Endothelial cell of umbilical vein (primary cell): ENCODE results near the gene ZIC2. TPM values are rescaled to one million over a fixed set of nuclear protein-coding genes. Genes with fewer than 3 reads are reported as not detected.

Source experiments
- BruUV-seq: library from RNA; stranded (reverse); fragments of 400-500 nt; replicated peaks from 2 replicates; lab custom pipeline; 2021; lab: Mats Ljungman, UMichigan
- CTCF ChIA-PET: fragments of 300-600, 350-600 bp; sonication (Branson Sonifier 250); formaldehyde crosslinking; loops from one replicate; lab custom pipeline; 2021; ENCODE audit warnings: antibody characterized with exemption, inconsistent platforms; lab: Charles Lee
- POLR2A ChIA-PET: fragments of 300-600, 350-600 bp; sonication (Branson Sonifier 250); formaldehyde crosslinking; loops from one replicate; lab custom pipeline; 2021; ENCODE audit warnings: antibody characterized with exemption, inconsistent platforms; lab: Charles Lee
- DNase-seq: peaks from one replicate; pipeline ENCODE4 v3.0.0-alpha.2; 2011; ENCODE audit warnings: low read depth, low spot score
- FAIRE-seq: peaks from 2 replicates; lab custom pipeline; 2011; peaks lifted over from hg19 to GRCh38; lab: Jason Lieb, UNC
- H2AFZ ChIP-seq: 2 replicates; pipeline ENCODE4 v1.6.0; 2012; ENCODE audit warnings: low read depth, low read length, control low read depth, inconsistent platforms
- H3K27ac ChIP-seq: 2 replicates; pipeline ENCODE4 v1.5.1; 2011; ENCODE audit warnings: low read depth, mild to moderate bottlenecking, control low read depth, low read length, moderate library complexity; ENCODE audit not compliant: insufficient read depth
- H3K27me3 ChIP-seq, 2 experiments: 2 replicates each; pipeline versions ENCODE4 v1.6.0 to v1.6.1; 2011; ENCODE audit warnings: low read length in 2 of 2, mixed read lengths in 1 of 2; ENCODE audit not compliant: control insufficient read depth in 2 of 2, insufficient read depth in 2 of 2
- H3K36me3 ChIP-seq, 2 experiments: 2 replicates in 1 of 2; 3 replicates in 1 of 2; pipeline ENCODE4 v1.5.1; 2011; ENCODE audit warnings: low read length in 2 of 2, mild to moderate bottlenecking in 1 of 2, moderate library complexity in 1 of 2; ENCODE audit not compliant: control insufficient read depth in 2 of 2, insufficient read depth in 2 of 2; ENCODE audit errors: extremely low read depth in 1 of 2
- H3K4me1 ChIP-seq: 3 replicates; pipeline ENCODE4 v1.5.1; 2011; ENCODE audit warnings: mild to moderate bottlenecking, low read length; ENCODE audit not compliant: control insufficient read depth, insufficient read depth; ENCODE audit errors: extremely low read depth
- H3K4me2 ChIP-seq: 2 replicates; pipeline ENCODE4 v1.6.1; 2011; ENCODE audit warnings: low read length, control low read depth, mixed read lengths; ENCODE audit not compliant: insufficient read depth
- H3K4me3 ChIP-seq, 3 experiments: fragments of 200-600 bp in 1 of 3; sonication (generic), shearing (Covaris generic) in 1 of 3; replicated peaks in 1 of 3; 2 replicates each; pipeline ENCODE4 v1.5.1; 2011 to 2016; ENCODE audit warnings: control low read depth in 3 of 3, low read length in 3 of 3, mild to moderate bottlenecking in 2 of 3, inconsistent platforms in 1 of 3, low read depth in 1 of 3, moderate library complexity in 1 of 3; ENCODE audit not compliant: insufficient read depth in 1 of 3
- H3K79me2 ChIP-seq: 2 replicates; pipeline ENCODE4 v1.6.0; 2012; ENCODE audit warnings: low read length, inconsistent platforms; ENCODE audit not compliant: control insufficient read depth, insufficient read depth
- H3K9ac ChIP-seq: replicated peaks from 2 replicates; pipeline ENCODE3; 2011; ENCODE audit warnings: low read length, control low read depth; ENCODE audit not compliant: insufficient read depth; ENCODE audit errors: extremely low read depth
- H3K9me1 ChIP-seq: replicated peaks from 3 replicates; pipeline ENCODE4 v1.6.0; 2011; ENCODE audit warnings: mild to moderate bottlenecking, low read length; ENCODE audit not compliant: control insufficient read depth, insufficient read depth; ENCODE audit errors: extremely low read depth
- H3K9me3 ChIP-seq: replicated peaks from 2 replicates; pipeline ENCODE4 v1.5.1; 2012; ENCODE audit warnings: low read length, inconsistent platforms; ENCODE audit not compliant: control insufficient read depth, insufficient read depth
- H4K20me1 ChIP-seq: replicated peaks from 2 replicates; pipeline ENCODE3; 2011; ENCODE audit warnings: mild to moderate bottlenecking, low read length; ENCODE audit not compliant: control insufficient read depth, insufficient read depth; ENCODE audit errors: extremely low read depth
- CTCF ChIP-seq, 2 donors: IDR thresholded peaks; 1 replicate in 1 of 2; 2 replicates in 1 of 2; pipeline ENCODE4 v1.5.1; 2011; ENCODE audit warnings: low read length in 2 of 2, mild to moderate bottlenecking in 2 of 2, moderate library complexity in 2 of 2, control low read depth in 1 of 2, inconsistent platforms in 1 of 2, low read depth in 1 of 2; ENCODE audit not compliant: insufficient read depth in 1 of 2; ENCODE audit errors: extremely low read depth in 1 of 2
- EZH2 ChIP-seq: IDR thresholded peaks from 2 replicates; pipeline ENCODE4 v1.6.1; 2012; ENCODE audit warnings: borderline replicate concordance, low read depth, mild to moderate bottlenecking, moderate library complexity, low read length, inconsistent platforms; ENCODE audit not compliant: severe bottlenecking
- FOS ChIP-seq: IDR thresholded peaks from 2 replicates; pipeline ENCODE4 v1.6.1; 2011; ENCODE audit warnings: mild to moderate bottlenecking, low read length, moderate library complexity, borderline replicate concordance; ENCODE audit not compliant: insufficient read depth
- GATA2 ChIP-seq: IDR thresholded peaks from 2 replicates; pipeline ENCODE4 v1.7.0; 2011; ENCODE audit warnings: low read depth, mild to moderate bottlenecking, moderate library complexity, mixed read lengths, low read length; ENCODE audit not compliant: insufficient read length, insufficient read depth
- JUN ChIP-seq: IDR thresholded peaks from 2 replicates; pipeline ENCODE4 v1.6.1; 2011; ENCODE audit warnings: borderline replicate concordance, low read depth; ENCODE audit not compliant: insufficient read length, insufficient read depth
- MAX ChIP-seq: IDR thresholded peaks from 2 replicates; pipeline ENCODE4 v1.6.1; 2011; ENCODE audit not compliant: insufficient read depth, insufficient read length
- MYC ChIP-seq: IDR thresholded peaks from one replicate; pipeline ENCODE4 v1.6.1; 2011; ENCODE audit warnings: mild to moderate bottlenecking, low read depth, low read length
- POLR2A ChIP-seq: IDR thresholded peaks from 2 replicates; pipeline ENCODE4 v1.6.1; 2012; ENCODE audit warnings: low read depth, mild to moderate bottlenecking, control low read depth, low read length
- POLR2AphosphoS5 ChIP-seq: IDR thresholded peaks from 2 replicates; pipeline ENCODE4 v1.6.1; 2012; ENCODE audit warnings: low read depth, mild to moderate bottlenecking, control low read depth, low read length, moderate library complexity; ENCODE audit not compliant: insufficient read depth
- dilution Hi-C: fragments of 300-500 bp; cut with MboI; formaldehyde crosslinking; loops from one replicate; pipeline ENCODE4 v1.15.0; 2019; ENCODE audit warnings: low sequenced_read_pairs; ENCODE audit not compliant: extremely low pct_ligation_motif_present
- intact Hi-C: fragments of 100-400 bp; cut with micrococcal nuclease; formaldehyde crosslinking; loops from one replicate; pipeline ENCODE4 v1.10.0; 2022
- polyA plus RNA-seq, 4 experiments: library from polyadenylated mRNA; depleted of rRNA in 3 of 4; stranded (reverse) in 3 of 4; unstranded in 1 of 4; fragments of >200 nt; gene quantifications; 2 replicates each; pipeline versions ENCODE4 v1.2.1 to v1.2.3, GENCODE V29; 2011 to 2012; ENCODE audit warnings: missing spikeins in 1 of 4
- total RNA-seq: library from RNA; stranded (reverse); gene quantifications from 2 replicates; pipeline ENCODE4 v1.2.3, GENCODE V29; 2021

The ZIC2 gene
- total and polyA plus RNA-seq, 2 donors (not counting 3 experiments of a cell fraction or from before 2014, with no cell fraction given), result 0.03 TPM; not detected in 1

DNA sequence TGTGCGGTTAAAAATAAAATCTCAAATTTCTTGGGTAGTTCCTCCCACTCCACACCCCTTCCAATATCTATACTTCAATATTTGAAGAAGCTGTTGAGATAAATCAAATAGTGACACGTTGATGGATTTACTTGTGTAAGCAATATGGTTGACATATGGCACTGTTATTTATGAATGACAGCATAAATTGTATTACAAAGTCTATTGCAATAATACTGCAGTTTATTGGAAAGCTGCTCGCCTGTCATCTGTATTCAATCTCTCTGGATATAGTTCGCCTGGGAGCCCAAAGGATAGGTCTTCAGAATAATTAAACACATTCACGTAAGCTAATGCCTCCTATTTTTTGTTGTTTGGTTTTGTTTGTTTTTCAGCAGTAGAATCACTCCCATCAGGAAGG is 5.0 kb upstream of the ZIC2 start:
- Histone ChIP-seq H3K36me3 (no peaks in the 10 kb centered on the region), H3K9me1 (no peaks in the 10 kb centered on the region), H3K4me1 (peaks cover 5% of the 10 kb centered on the region), H3K9me3 (no peaks in the 10 kb centered on the region), H3K4me2 (no peak overlapping the region), H3K4me3 (no peak overlapping the region), H3K27ac (no peak overlapping the region), H2AFZ (no peak overlapping the region), H3K27me3 (peaks cover 81 to 92% of the 10 kb centered on the region in 2 experiments), H3K9ac (no peak overlapping the region), H4K20me1 (peaks cover 1% of the 10 kb centered on the region), H3K79me2 (no peaks in the 10 kb centered on the region)
- no peak for FAIRE-seq
- dilution Hi-C loops, result no loop called here
- no peak for DNase-seq
- CTCF ChIA-PET, result no interaction called here
- TF ChIP-seq MAX (no peak), POLR2A (no peak), FOS (no peak), MYC (no peak), GATA2 (no peak), EZH2 (no peak), POLR2AphosphoS5 (no peak), JUN (no peak), CTCF (IDR thresholded peaks at IDR 0.05; ENCODE audit: extremely low read depth in 1 of 2, insufficient read depth in 1 of 2, low read depth in 1 of 2, low read length in 2 of 2) (no peak)
- POLR2A ChIA-PET, result no interaction called here
- BruUV-seq, result no TSS peak
- intact Hi-C loops, result loop anchor here (10.0 kb wide), 1 partner anchor 698 kb away; the partner anchor contains the start of gene TMTC4
